Endothelial cell (in vitro differentiated cells): ENCODE results near the gene DIS3L2. TPM values are rescaled to one million over a fixed set of nuclear protein-coding genes. Genes with fewer than 3 reads are reported as not detected.

Source experiments
- DNase-seq: peaks from one replicate; pipeline ENCODE4 v3.0.0; 2021; ENCODE audit warnings: low spot score
- H3K27ac Mint-ChIP-seq: one replicate; pipeline ENCODE4 v1.8.0; 2021; ENCODE audit warnings: mixed read lengths, inconsistent platforms; ENCODE audit not compliant: unreplicated experiment
- H3K27me3 Mint-ChIP-seq: one replicate; pipeline ENCODE4 v1.8.0; 2021; ENCODE audit warnings: mild to moderate bottlenecking, moderate library complexity, mixed read lengths, inconsistent platforms; ENCODE audit not compliant: unreplicated experiment
- H3K36me3 Mint-ChIP-seq: one replicate; pipeline ENCODE4 v1.8.0; 2021; ENCODE audit warnings: mild to moderate bottlenecking, low read depth, mixed read lengths, inconsistent platforms; ENCODE audit not compliant: unreplicated experiment
- H3K4me1 Mint-ChIP-seq: one replicate; pipeline ENCODE4 v1.8.0; 2021; ENCODE audit warnings: mild to moderate bottlenecking, mixed read lengths, inconsistent platforms; ENCODE audit not compliant: unreplicated experiment
- H3K4me3 Mint-ChIP-seq: one replicate; pipeline ENCODE4 v1.8.0; 2021; ENCODE audit warnings: mild to moderate bottlenecking, mixed read lengths, inconsistent platforms; ENCODE audit not compliant: unreplicated experiment
- H3K9me3 Mint-ChIP-seq: one replicate; pipeline ENCODE4 v1.8.0; 2021; ENCODE audit warnings: mixed read lengths, inconsistent platforms; ENCODE audit not compliant: unreplicated experiment
- CTCF ChIP-seq: fragments of 200-600 bp; sonication (generic); IDR thresholded peaks from one replicate; pipeline ENCODE4 v1.5.0; 2021; ENCODE audit warnings: antibody characterized with exemption; ENCODE audit not compliant: unreplicated experiment
- total RNA-seq: library from RNA; stranded (reverse); fragmentation: NEBNext Ultra II Directional; extraction: Animal tissue kit (Norgen Biotek cat#: 25700); gene quantifications from one replicate; pipeline ENCODE4 v1.2.1, GENCODE V29; 2021; ENCODE audit not compliant: unreplicated experiment

Gene DIS3L2
- total RNA-seq, 1 donor from 2014 or later = 42.1 TPM

DNA sequence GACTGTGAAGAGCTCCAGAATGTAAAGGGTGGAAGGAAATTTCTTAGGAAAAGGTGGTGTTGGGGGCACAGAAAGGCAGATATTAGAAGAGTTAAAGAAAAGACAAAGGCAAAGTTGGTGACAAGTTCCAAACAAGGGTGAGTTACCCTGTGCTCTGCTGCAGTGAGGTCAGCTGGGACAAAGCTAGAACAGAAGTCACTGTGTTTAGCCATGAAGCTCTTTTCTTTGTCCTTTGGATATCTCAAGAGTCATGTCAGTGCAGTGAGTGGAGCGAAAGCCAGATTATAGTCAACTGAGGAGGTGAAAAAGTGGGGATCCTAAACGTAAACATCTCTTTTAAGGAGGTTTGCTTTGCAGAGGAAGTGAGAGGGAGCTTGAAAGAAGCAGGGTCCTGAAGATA is 229.3 kb downstream of the DIS3L2 start:
- no peak for TF ChIP-seq CTCF
- no peak overlapping the region for H3K27ac Mint-ChIP-seq
- H3K4me3 Mint-ChIP-seq = no peak overlapping the region
- peaks cover 19% of the 10 kb centered on the region for H3K36me3 Mint-ChIP-seq
- DNase-seq = no peak
- peaks cover 5% of the 10 kb centered on the region for H3K27me3 Mint-ChIP-seq
- peaks cover 23% of the 10 kb centered on the region for H3K4me1 Mint-ChIP-seq
- peaks cover 5% of the 10 kb centered on the region for H3K9me3 Mint-ChIP-seq

- no peak overlapping the region for H3K4me3 Mint-ChIP-seq
- peaks cover 13% of the 10 kb centered on the region for H3K36me3 Mint-ChIP-seq
- peaks cover 18% of the 10 kb centered on the region for H3K4me1 Mint-ChIP-seq
- no peak for DNase-seq
- peaks cover 5% of the 10 kb centered on the region for H3K9me3 Mint-ChIP-seq
- peaks cover 5% of the 10 kb centered on the region for H3K27me3 Mint-ChIP-seq
- no peak overlapping the region for H3K27ac Mint-ChIP-seq
- no peak for TF ChIP-seq CTCF
Observed at GRCh38 chr2:232195487-232195886, 234.0 kb downstream of the DIS3L2 start.

DNA sequence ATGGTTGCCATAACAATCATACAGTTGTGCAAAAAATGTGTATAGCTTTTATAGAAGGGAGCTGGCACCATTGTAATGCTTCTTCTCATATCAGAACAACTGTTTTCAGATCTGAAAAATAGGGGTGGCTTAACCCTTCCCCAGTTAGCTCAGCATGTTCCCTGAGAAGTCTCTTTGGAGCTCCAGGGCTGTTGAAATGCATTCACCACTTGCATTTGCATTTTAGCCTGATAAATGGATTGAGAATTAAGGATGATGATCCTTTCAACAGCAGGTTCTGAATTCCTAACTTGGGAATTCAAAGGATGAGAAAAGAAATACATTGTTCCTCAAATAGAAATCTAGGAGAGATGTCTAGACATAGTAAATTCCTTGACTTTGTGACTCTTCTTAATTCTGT is 235.3 kb downstream of the DIS3L2 start:
- no peak overlapping the region for H3K27ac Mint-ChIP-seq
- peaks cover 5% of the 10 kb centered on the region for H3K9me3 Mint-ChIP-seq
- DNase-seq = no peak
- peaks cover 19% of the 10 kb centered on the region for H3K36me3 Mint-ChIP-seq
- H3K4me1 Mint-ChIP-seq = peaks cover 12% of the 10 kb centered on the region
- H3K27me3 Mint-ChIP-seq = peaks cover 1% of the 10 kb centered on the region
- no peak overlapping the region for H3K4me3 Mint-ChIP-seq
- no peak for TF ChIP-seq CTCF

GRCh38 chr2:232200195-232200594 is 238.7 kb downstream of the DIS3L2 start:
- no peak overlapping the region for H3K4me3 Mint-ChIP-seq
- no peak overlapping the region for H3K27ac Mint-ChIP-seq
- no peak for DNase-seq

More at GRCh38 chr2:232200195-232200594, 238.7 kb downstream of the DIS3L2 start:
- no peak for TF ChIP-seq CTCF
- no peaks in the 10 kb centered on the region for H3K27me3 Mint-ChIP-seq
- H3K9me3 Mint-ChIP-seq = no peaks in the 10 kb centered on the region
- peaks cover 10% of the 10 kb centered on the region for H3K36me3 Mint-ChIP-seq
- H3K4me1 Mint-ChIP-seq = peaks cover 9% of the 10 kb centered on the region
